ENCODE measurements around the gene PSMA7. TPM values are rescaled to one million over a fixed set of nuclear protein-coding genes. Genes with fewer than 3 reads are reported as not detected.

The PSMA7 gene
- total and polyA plus RNA-seq, 11 donors: 172 to 472 (median 233) TPM

DNA sequence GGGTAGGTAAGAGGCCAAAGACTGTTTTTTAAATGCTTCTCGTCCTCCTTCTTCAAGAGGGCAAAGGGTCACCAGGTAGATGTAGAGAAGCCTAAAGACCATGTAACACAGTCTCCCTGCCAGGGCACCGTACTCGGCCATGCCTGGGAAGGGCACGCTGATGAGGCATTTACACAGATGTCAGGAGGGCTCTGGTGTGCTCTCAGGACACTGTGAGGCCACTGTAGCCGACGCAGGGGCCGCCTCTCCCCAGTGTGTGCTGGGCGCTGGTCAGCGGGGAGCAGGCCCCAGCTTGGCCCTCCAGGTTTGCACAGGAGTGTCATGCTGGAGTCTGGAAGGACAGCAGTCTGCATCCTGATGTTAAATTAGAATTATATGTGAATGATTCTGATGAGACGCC is 32.5 kb upstream of the PSMA7 start:
- 95 to 97% (median 96%) methylated on average over 10 of the region's 10 CpGs for WGBS, 4 donors

GRCh38 chr20:62174870-62175624 is 31.9 kb upstream of the PSMA7 start:
- H3K27ac ChIP-seq: no peak overlapping the region
- 92 to 96% (median 96%) methylated on average over 26 of the region's 26 CpGs for WGBS, 4 donors

More for the DNA sequence above, 32.5 kb upstream of the PSMA7 start:
- Histone ChIP-seq H3K36me3 (peaks cover 0 to 67% (median 45%) of the 10 kb centered on the region in 9 donors), H3K27ac (no peak overlapping the region), H3K4me3 (no peak overlapping the region), H3K27me3 (no peaks in the 10 kb centered on the region), H3K9me3 (no peaks in the 10 kb centered on the region), H3K4me1 (peaks cover 0 to 7% (median 0%) of the 10 kb centered on the region in 12 donors)
- no peak for TF ChIP-seq POLR2A (IDR thresholded peaks at IDR 0.05)
- TF ChIP-seq, protein P1, sequence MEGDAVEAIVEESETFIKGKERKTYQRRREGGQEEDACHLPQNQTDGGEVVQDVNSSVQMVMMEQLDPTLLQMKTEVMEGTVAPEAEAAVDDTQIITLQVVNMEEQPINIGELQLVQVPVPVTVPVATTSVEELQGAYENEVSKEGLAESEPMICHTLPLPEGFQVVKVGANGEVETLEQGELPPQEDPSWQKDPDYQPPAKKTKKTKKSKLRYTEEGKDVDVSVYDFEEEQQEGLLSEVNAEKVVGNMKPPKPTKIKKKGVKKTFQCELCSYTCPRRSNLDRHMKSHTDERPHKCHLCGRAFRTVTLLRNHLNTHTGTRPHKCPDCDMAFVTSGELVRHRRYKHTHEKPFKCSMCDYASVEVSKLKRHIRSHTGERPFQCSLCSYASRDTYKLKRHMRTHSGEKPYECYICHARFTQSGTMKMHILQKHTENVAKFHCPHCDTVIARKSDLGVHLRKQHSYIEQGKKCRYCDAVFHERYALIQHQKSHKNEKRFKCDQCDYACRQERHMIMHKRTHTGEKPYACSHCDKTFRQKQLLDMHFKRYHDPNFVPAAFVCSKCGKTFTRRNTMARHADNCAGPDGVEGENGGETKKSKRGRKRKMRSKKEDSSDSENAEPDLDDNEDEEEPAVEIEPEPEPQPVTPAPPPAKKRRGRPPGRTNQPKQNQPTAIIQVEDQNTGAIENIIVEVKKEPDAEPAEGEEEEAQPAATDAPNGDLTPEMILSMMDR (IDR thresholded peaks at IDR 0.05): no peak
- intact Hi-C loops (cut with DNase I): no loop called here
- peak in 1 of 5 donors; percentile 33 for DNase-seq
- no peak for ATAC-seq

GRCh38 chr20:62174021-62174804 is 31.0 kb upstream of the PSMA7 start:
- ATAC-seq: no peak

More at GRCh38 chr20:62174870-62175624, 31.9 kb upstream of the PSMA7 start:
- TF ChIP-seq, protein P1 (IDR thresholded peaks at IDR 0.05): no peak
- no peak for TF ChIP-seq POLR2A (IDR thresholded peaks at IDR 0.05)
- Histone ChIP-seq H3K27me3 (no peaks in the 10 kb centered on the region), H3K4me1 (peaks cover 0 to 7% (median 0%) of the 10 kb centered on the region in 12 donors), H3K9me3 (no peaks in the 10 kb centered on the region), H3K36me3 (peaks cover 0 to 63% (median 46%) of the 10 kb centered on the region in 9 donors), H3K4me3 (no peak overlapping the region)
- intact Hi-C loops (cut with DNase I): no loop called here
- DNase-seq: peak in 1 of 5 donors; percentile 39
- ATAC-seq: no peak

More at GRCh38 chr20:62174021-62174804, 31.0 kb upstream of the PSMA7 start:
- peak in 1 of 5 donors; percentile 24 for DNase-seq
- TF ChIP-seq POLR2A (IDR thresholded peaks at IDR 0.05): no peak
- TF ChIP-seq, protein P1 (IDR thresholded peaks at IDR 0.05): no peak
- no peak overlapping the region for H3K4me3 ChIP-seq
- no peaks in the 10 kb centered on the region for H3K27me3 ChIP-seq
- no peaks in the 10 kb centered on the region for H3K9me3 ChIP-seq
- no peak overlapping the region for H3K27ac ChIP-seq
- peaks cover 0 to 61% (median 50%) of the 10 kb centered on the region in 9 donors for H3K36me3 ChIP-seq
- intact Hi-C loops (cut with DNase I): no loop called here
- peaks cover 0 to 7% (median 0%) of the 10 kb centered on the region in 12 donors for H3K4me1 ChIP-seq
- WGBS, 4 donors: 95 to 96% (median 96%) methylated on average over 28 of the region's 28 CpGs
